Neutrophil (primary cell): Measurements from ENCODE around the gene SMAD1.
A peak's percentile ranks its signal among the peaks of the same experiment; 100 is the strongest.

ENCODE experiments used
- H3K27ac ChIP-seq: fragments of 200-600 bp; sonication (generic); 2 replicates; pipeline ENCODE4 v1.5.1; 2016; ENCODE audit warnings: mild to moderate bottlenecking, moderate library complexity
- H3K27me3 ChIP-seq: fragments of 200-600 bp; sonication (generic); 2 replicates; pipeline ENCODE4 v1.6.0; 2016; ENCODE audit warnings: mild to moderate bottlenecking
- H3K36me3 ChIP-seq: fragments of 200-600 bp; sonication (generic); 2 replicates; pipeline ENCODE4 v1.5.1; 2017
- H3K4me1 ChIP-seq, 2 experiments: fragments of 200-600 bp in 1 of 2; sonication (generic) in 1 of 2; 1 replicate in 1 of 2; 2 replicates in 1 of 2; pipeline versions ENCODE4 v1.5.1 to v1.6.1; 2013 to 2016; ENCODE audit warnings: low read depth in 1 of 2, low read length in 1 of 2, mild to moderate bottlenecking in 1 of 2, moderate library complexity in 1 of 2; ENCODE audit not compliant: control insufficient read depth in 1 of 2, insufficient read depth in 1 of 2
- H3K4me3 ChIP-seq, 2 experiments: fragments of 200-600 bp in 1 of 2; sonication (generic) in 1 of 2; 1 replicate in 1 of 2; 2 replicates in 1 of 2; pipeline ENCODE4 v1.5.1; 2013 to 2016; ENCODE audit warnings: low read depth in 1 of 2, low read length in 1 of 2, mild to moderate bottlenecking in 1 of 2, moderate library complexity in 1 of 2
- H3K9me3 ChIP-seq: fragments of 200-600 bp; sonication (generic); 2 replicates; pipeline ENCODE4 v1.5.1; 2016
- TF ChIP-seq, protein P1 (sequence below): fragments of 200-600 bp; sonication (generic); IDR thresholded peaks from 2 replicates; pipeline ENCODE4 v1.5.1; 2016; ENCODE audit warnings: antibody characterized with exemption

The SMAD1 gene

DNA sequence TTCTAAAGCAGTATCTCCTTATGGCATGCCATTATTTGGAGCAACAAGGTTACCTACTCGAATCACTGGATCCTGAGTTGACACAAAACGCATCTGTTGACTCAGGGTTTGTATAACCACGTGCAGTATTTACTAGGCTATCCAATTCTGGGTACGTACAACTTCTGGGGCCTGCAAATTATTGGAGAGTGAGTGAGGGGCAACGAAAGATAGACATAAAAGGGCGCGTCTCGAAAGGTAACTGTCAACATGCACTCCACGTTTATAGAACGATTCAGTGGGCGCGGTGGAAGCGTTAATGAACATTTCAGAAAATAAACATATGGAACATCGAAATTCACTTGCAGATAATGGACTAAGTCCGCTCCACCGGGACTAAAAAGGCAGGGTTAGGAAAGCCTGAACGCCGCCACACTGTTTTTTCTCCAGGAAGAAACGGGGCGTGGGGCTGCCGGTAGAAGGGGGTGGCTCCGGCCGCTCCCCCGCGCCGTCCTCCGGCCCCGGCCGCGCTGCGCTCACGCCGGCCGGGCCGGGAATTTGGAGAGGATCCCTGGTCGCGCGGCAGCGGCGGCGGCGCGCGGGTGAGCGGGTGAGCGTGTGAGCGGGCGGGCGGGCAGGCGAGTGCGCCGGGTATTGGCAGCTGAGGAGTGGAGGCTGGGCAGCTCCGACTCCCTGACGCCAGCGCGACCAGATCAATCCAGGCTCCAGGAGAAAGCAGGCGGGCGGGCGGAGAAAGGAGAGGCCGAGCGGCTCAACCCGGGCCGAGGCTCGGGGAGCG is at the start of gene SMAD1:
TSS of gene SMAD1 (plus strand) at position 690 of the 778 bp plus-strand sequence. CDS start 32,761 bp downstream, outside the sequence.
- no peaks in the 10 kb centered on the region for H3K9me3 ChIP-seq

DNA sequence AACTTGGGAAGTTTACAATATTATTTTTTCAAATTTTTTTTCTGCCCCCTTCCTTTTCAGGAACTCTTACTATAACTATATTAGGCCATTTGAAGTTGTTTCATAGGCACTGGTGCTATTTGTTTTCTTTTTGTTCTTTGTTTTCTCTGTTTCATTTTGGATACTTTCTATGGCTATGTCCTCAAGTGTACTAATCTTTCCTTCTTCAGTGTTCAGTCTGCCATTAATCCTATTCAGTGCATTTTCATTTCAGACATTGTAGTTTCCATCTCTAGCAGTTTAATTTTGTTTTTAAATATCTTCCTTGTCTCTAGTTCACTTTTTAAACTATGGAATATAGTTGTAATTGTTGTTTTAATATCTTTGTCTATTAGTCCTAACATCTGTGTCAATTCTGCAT is 48.0 kb upstream of the SMAD1 start:
- TF ChIP-seq, protein P1, sequence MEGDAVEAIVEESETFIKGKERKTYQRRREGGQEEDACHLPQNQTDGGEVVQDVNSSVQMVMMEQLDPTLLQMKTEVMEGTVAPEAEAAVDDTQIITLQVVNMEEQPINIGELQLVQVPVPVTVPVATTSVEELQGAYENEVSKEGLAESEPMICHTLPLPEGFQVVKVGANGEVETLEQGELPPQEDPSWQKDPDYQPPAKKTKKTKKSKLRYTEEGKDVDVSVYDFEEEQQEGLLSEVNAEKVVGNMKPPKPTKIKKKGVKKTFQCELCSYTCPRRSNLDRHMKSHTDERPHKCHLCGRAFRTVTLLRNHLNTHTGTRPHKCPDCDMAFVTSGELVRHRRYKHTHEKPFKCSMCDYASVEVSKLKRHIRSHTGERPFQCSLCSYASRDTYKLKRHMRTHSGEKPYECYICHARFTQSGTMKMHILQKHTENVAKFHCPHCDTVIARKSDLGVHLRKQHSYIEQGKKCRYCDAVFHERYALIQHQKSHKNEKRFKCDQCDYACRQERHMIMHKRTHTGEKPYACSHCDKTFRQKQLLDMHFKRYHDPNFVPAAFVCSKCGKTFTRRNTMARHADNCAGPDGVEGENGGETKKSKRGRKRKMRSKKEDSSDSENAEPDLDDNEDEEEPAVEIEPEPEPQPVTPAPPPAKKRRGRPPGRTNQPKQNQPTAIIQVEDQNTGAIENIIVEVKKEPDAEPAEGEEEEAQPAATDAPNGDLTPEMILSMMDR = no peak
- no peak overlapping the region for H3K4me3 ChIP-seq
- no peaks in the 10 kb centered on the region for H3K27me3 ChIP-seq
- H3K27ac ChIP-seq = no peak overlapping the region
- H3K4me1 ChIP-seq = no peaks in the 10 kb centered on the region
- H3K36me3 ChIP-seq = no peaks in the 10 kb centered on the region
- no peaks in the 10 kb centered on the region for H3K9me3 ChIP-seq

More for the DNA sequence above, at the start of gene SMAD1:
- Histone ChIP-seq H3K4me1 (peaks cover 15 to 30% of the 10 kb centered on the region in 2 experiments), H3K36me3 (no peaks in the 10 kb centered on the region), H3K27ac (no peak within 1 kb of the TSS), H3K27me3 (peaks cover 52% of the 10 kb centered on the region), H3K4me3 (peak within 1 kb of the TSS; percentile 57 to 60)
- TF ChIP-seq, protein P1 = no peak

DNA sequence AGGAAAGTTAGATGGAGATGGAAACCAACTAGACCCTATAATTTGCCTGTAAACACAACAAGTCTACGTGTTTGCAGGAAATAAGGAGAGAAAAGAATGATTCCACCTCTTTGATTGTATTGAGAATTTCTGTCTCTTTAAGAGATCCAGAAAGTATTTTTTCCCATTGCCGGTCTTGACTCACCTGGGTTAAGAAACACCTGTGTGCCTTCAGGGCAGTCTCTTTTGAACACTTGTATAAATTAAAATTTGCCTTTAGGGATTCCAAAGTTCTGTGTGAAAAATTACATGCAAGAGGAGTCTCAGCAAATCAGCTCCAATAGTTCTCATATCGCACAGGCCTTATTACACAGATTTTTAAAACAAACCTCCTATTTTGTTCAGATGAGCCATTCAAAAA is 46.0 kb upstream of the SMAD1 start:
- Histone ChIP-seq H3K36me3 (no peaks in the 10 kb centered on the region), H3K4me1 (no peaks in the 10 kb centered on the region), H3K27ac (no peak overlapping the region), H3K27me3 (no peaks in the 10 kb centered on the region), H3K9me3 (no peaks in the 10 kb centered on the region), H3K4me3 (no peak overlapping the region)
- TF ChIP-seq, protein P1 = no peak

DNA sequence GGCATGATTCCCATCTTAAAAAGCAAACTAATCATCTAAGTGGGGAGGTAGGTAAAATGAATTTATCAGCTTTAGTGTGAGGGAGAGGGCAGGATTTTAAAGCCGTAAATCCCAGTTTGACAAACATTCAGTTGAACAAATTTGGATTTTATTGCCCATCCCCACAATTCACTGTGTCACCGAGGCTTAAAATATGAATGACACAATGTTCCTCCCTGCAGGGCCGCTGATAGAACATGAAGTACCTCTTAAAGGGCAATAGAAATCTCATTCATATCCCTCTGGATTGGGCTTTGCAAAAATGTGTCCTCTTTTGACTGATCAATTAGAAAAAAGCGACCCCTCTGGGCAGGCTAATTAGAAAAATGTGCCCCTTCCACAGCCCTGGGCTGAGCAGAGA is 45.5 kb upstream of the SMAD1 start:
- no peaks in the 10 kb centered on the region for H3K36me3 ChIP-seq
- no peaks in the 10 kb centered on the region for H3K4me1 ChIP-seq
- H3K4me3 ChIP-seq = no peak overlapping the region
- H3K27me3 ChIP-seq = no peaks in the 10 kb centered on the region
- TF ChIP-seq, protein P1 = no peak
- H3K27ac ChIP-seq = no peak overlapping the region
- H3K9me3 ChIP-seq = no peaks in the 10 kb centered on the region

DNA sequence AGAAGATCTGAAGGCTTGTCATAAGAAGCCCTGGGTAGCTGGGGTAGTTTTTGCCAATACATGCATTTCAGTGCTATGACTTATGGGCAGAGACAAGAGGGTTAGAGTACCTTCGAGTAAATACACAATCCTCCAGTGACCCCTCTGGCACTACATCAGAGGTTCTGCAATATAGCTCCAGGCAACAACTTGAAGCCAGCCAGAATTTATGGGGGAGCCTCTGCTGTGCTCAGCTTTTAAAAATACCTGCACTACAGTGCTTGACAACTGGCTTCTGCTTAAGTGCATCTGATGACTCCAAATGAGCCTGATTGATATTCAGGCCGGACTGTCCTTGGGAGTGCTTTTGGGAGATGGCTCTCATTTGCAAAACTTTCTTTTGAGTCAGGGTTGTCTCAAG is 44.9 kb upstream of the SMAD1 start:
- H3K27me3 ChIP-seq = no peaks in the 10 kb centered on the region
- H3K36me3 ChIP-seq = no peaks in the 10 kb centered on the region
- no peaks in the 10 kb centered on the region for H3K4me1 ChIP-seq
- TF ChIP-seq, protein P1 = no peak
- H3K9me3 ChIP-seq = no peaks in the 10 kb centered on the region
- H3K4me3 ChIP-seq = no peak overlapping the region
- no peak overlapping the region for H3K27ac ChIP-seq
